Memory B cell (primary cell): ENCODE results near the gene DTNA.
"Not testable (repeated sequence)": the region's sequence is repeated elsewhere in the genome, so short reads cannot be mapped to it uniquely, and the experiment has no call there.

Experiments used
- ATAC-seq: fragments of 150-1000 bp; cut with Tn5 transposase; 2 replicates; pipeline ENCODE4 v1.10.0; 2021; ENCODE audit warnings: low read depth, mild to moderate bottlenecking, moderate library complexity
- DNase-seq, 2 donors: peaks; one replicate each; pipeline ENCODE4 v3.0.0; 2022; ENCODE audit warnings: low spot score in 2 of 2
- H3K27ac Mint-ChIP-seq: one replicate; pipeline ENCODE4 v1.8.0; 2022; ENCODE audit warnings: mild to moderate bottlenecking, moderate library complexity, mixed read lengths
- H3K27me3 Mint-ChIP-seq: one replicate; pipeline ENCODE4 v1.8.0; 2022; ENCODE audit warnings: mixed read lengths
- H3K36me3 Mint-ChIP-seq: one replicate; pipeline ENCODE4 v1.8.0; 2022; ENCODE audit warnings: mild to moderate bottlenecking, mixed read lengths
- H3K4me1 Mint-ChIP-seq: one replicate; pipeline ENCODE4 v1.8.0; 2022; ENCODE audit warnings: mixed read lengths
- H3K4me3 Mint-ChIP-seq: one replicate; pipeline ENCODE4 v1.8.0; 2022; ENCODE audit warnings: mild to moderate bottlenecking, moderate library complexity, mixed read lengths
- H3K9me3 Mint-ChIP-seq: one replicate; pipeline ENCODE4 v1.8.0; 2022; ENCODE audit warnings: mixed read lengths

DTNA gene

DNA sequence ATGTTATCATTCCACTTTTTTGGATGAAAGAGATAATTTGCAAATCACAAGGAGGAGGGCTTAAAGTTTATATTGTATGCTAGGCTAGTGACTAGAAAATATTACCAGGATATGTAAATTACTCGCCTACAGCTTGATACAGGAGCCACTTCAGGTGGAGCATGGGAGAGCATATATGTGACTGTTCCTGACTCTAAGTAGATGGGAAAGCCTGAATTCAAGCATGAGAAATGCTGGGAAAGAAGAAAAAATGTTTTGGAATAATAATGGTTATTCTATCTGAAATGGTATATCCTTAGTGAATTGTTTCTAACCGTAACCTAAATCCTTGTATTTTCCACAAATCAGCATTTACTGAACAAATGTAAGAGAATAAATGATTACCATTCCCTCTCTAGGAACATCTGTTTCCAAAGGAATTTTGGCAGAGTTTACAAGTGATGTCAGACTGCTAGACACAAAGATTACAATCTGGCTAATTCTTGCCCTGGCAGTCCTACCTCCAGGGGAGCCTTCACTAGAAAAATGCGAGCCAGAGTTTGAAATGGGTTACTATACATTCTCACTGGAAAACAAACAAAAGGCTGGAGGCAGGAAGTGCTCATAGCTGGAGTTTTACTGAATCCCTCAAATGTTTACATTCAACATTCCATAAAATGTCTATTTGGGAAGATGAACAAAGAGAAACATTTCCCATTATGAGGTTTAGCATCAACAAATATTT lies 201.7 kb downstream of the DTNA start:
- H3K27me3 Mint-ChIP-seq: no peaks in the 10 kb centered on the region
- no peak overlapping the region for H3K27ac Mint-ChIP-seq
- H3K36me3 Mint-ChIP-seq: no peaks in the 10 kb centered on the region
- H3K4me3 Mint-ChIP-seq: no peak overlapping the region
- no peak for ATAC-seq
- DNase-seq: no peak
- H3K9me3 Mint-ChIP-seq: peaks cover under 1% of the 10 kb centered on the region
- no peaks in the 10 kb centered on the region for H3K4me1 Mint-ChIP-seq

DNA sequence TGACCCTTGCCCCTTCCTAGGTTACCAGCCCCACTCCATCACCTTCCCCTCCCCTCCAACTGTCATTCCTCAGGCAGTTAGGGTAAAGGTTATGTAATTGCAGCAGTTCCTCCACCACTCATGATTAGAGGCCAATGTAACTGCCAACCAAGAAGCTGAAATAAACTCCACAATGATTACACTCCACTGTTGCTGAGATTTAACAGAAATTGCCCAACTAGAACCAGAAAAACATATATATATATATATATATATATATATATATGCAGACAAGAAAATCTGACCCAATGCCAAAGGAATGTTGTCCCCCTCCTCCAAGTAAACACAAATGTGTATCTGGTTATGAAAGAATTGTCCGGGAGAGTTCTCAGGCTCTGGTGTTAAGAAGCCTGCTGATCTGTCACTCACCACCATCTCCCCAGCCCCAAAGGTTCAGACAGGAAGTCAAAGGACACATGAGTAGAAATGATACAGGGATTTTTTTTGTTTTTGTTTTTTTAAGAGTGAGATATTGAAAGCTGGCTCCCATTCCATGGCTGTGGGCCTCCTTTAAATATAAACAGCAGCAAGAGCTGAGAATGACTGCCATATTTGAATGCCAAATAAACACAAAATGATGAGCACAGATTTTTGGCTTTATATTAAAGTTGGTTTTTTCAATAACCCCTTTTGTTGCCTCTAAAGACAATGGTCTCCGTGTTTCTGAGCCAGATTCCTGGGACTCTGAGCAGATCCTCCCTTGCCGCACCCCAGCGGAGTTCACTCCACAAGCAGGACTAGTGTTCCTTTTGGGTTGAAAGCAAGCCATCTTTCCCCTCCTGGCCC lies 204.0 kb downstream of the DTNA start:
- Mint-ChIP-seq H3K36me3 (no peaks in the 10 kb centered on the region), H3K27ac (no peak overlapping the region), H3K9me3 (no peaks in the 10 kb centered on the region), H3K4me3 (no peak overlapping the region), H3K4me1 (no peaks in the 10 kb centered on the region), H3K27me3 (no peaks in the 10 kb centered on the region)
- no peak for DNase-seq
- no peak for ATAC-seq

- H3K27ac Mint-ChIP-seq: no peak overlapping the region
- ATAC-seq (no peak), DNase-seq (no peak)
- H3K9me3 Mint-ChIP-seq: no peaks in the 10 kb centered on the region
- H3K4me1 Mint-ChIP-seq: no peaks in the 10 kb centered on the region
- H3K27me3 Mint-ChIP-seq: no peaks in the 10 kb centered on the region
- no peak overlapping the region for H3K4me3 Mint-ChIP-seq
- H3K36me3 Mint-ChIP-seq: no peaks in the 10 kb centered on the region
Measured at GRCh38 chr18:34915046-34915445, 204.9 kb downstream of the DTNA start.

DNA sequence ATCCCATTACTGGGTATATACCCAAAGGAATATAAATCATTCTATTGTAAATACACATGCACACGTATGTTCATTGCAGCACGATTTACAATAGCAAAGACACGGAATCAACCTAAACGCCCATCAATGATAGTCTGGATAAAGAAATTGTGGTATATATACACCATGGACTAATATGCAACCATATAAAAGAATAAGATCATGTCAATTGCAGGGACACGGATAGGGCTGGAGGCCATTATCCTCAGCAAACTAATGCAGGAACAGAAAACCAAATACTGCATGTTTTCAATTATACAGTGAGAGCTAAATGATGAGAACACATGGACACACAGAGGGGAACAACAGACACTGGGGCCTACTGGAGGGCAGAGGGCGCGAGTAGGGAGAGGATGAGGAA lies 206.4 kb downstream of the DTNA start:
- H3K36me3 Mint-ChIP-seq, H3K27me3 Mint-ChIP-seq, H3K4me3 Mint-ChIP-seq, H3K27ac Mint-ChIP-seq, DNase-seq, ATAC-seq, H3K4me1 Mint-ChIP-seq, H3K9me3 Mint-ChIP-seq: not testable (repeated sequence)

GRCh38 chr18:34918856-34919255 lies 208.8 kb downstream of the DTNA start:
- Mint-ChIP-seq H3K36me3 (no peaks in the 10 kb centered on the region), H3K27ac (no peak overlapping the region), H3K4me3 (no peak overlapping the region), H3K4me1 (no peaks in the 10 kb centered on the region), H3K9me3 (no peaks in the 10 kb centered on the region), H3K27me3 (peaks cover 6% of the 10 kb centered on the region)
- DNase-seq (no peak), ATAC-seq (no peak)

GRCh38 chr18:34921226-34921625 lies 211.1 kb downstream of the DTNA start:
- no peak overlapping the region for H3K4me3 Mint-ChIP-seq
- no peak for ATAC-seq
- H3K4me1 Mint-ChIP-seq: no peaks in the 10 kb centered on the region
- H3K36me3 Mint-ChIP-seq: no peaks in the 10 kb centered on the region
- no peaks in the 10 kb centered on the region for H3K9me3 Mint-ChIP-seq
- H3K27ac Mint-ChIP-seq: no peak overlapping the region
- DNase-seq: no peak
- H3K27me3 Mint-ChIP-seq: peaks cover 8% of the 10 kb centered on the region

GRCh38 chr18:34921811-34922385 lies 211.8 kb downstream of the DTNA start:
- no peak for DNase-seq
- H3K4me1 Mint-ChIP-seq: no peaks in the 10 kb centered on the region
- no peaks in the 10 kb centered on the region for H3K9me3 Mint-ChIP-seq
- no peak overlapping the region for H3K27ac Mint-ChIP-seq
- H3K36me3 Mint-ChIP-seq: no peaks in the 10 kb centered on the region
- no peak overlapping the region for H3K4me3 Mint-ChIP-seq
- ATAC-seq: no peak
- peaks cover 8% of the 10 kb centered on the region for H3K27me3 Mint-ChIP-seq

DNA sequence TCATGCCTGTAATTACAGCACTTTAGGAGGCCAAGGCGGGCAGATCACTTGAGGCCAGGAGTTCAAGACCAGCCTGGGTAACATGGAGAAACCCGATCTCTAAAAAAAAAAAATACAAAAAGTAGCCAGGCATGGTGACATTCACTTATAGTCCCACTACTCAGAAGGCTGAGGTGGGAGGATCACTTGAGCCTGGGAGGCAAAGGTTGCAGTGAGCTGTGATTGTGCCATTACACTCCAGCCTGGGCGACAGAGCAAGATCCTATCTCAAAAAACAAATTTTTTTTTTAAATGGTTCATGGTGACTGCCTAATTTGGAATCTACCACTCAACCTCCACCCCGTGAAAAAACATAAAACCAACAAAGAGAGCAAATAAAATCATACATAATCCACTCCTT lies 212.5 kb downstream of the DTNA start:
- H3K4me1 Mint-ChIP-seq, H3K4me3 Mint-ChIP-seq, H3K36me3 Mint-ChIP-seq, ATAC-seq, H3K27me3 Mint-ChIP-seq, DNase-seq, H3K27ac Mint-ChIP-seq, H3K9me3 Mint-ChIP-seq: not testable (repeated sequence)

GRCh38 chr18:34923911-34924310 lies 213.8 kb downstream of the DTNA start:
- H3K4me3 Mint-ChIP-seq: no peak overlapping the region
- H3K4me1 Mint-ChIP-seq: no peaks in the 10 kb centered on the region
- ATAC-seq: no peak
- no peak overlapping the region for H3K27ac Mint-ChIP-seq
- H3K27me3 Mint-ChIP-seq: peaks cover 8% of the 10 kb centered on the region
- DNase-seq: no peak
- H3K9me3 Mint-ChIP-seq: no peaks in the 10 kb centered on the region
- no peaks in the 10 kb centered on the region for H3K36me3 Mint-ChIP-seq

DNA sequence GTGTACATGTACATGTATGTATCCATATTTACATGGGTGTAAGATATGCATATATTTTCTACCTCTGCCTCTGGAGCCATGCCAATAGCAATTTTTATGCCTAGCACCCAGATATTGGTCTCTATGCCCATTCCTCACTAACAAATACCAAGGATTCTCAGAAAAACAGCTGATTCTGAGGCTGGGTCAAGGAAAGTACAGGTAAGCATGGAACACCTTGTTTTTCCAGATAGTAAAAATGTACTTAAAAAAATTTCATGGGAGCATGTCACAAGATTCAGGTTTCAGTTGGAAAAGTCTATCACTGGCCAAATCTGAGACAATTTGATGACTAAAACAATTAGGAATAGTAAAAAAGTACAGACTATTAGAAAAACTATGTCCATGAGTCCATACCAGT lies 216.6 kb downstream of the DTNA start:
- H3K36me3 Mint-ChIP-seq: no peaks in the 10 kb centered on the region
- no peak for ATAC-seq
- H3K4me1 Mint-ChIP-seq: no peaks in the 10 kb centered on the region
- DNase-seq: no peak
- no peak overlapping the region for H3K27ac Mint-ChIP-seq
- no peak overlapping the region for H3K4me3 Mint-ChIP-seq
- no peaks in the 10 kb centered on the region for H3K9me3 Mint-ChIP-seq
- peaks cover 5% of the 10 kb centered on the region for H3K27me3 Mint-ChIP-seq

- Mint-ChIP-seq H3K4me3 (no peak overlapping the region), H3K9me3 (no peaks in the 10 kb centered on the region), H3K36me3 (no peaks in the 10 kb centered on the region), H3K4me1 (no peaks in the 10 kb centered on the region), H3K27me3 (peaks cover 2% of the 10 kb centered on the region), H3K27ac (no peak overlapping the region)
- DNase-seq (no peak), ATAC-seq (no peak)
Measured at GRCh38 chr18:34928088-34928753, 218.1 kb downstream of the DTNA start.

DNA sequence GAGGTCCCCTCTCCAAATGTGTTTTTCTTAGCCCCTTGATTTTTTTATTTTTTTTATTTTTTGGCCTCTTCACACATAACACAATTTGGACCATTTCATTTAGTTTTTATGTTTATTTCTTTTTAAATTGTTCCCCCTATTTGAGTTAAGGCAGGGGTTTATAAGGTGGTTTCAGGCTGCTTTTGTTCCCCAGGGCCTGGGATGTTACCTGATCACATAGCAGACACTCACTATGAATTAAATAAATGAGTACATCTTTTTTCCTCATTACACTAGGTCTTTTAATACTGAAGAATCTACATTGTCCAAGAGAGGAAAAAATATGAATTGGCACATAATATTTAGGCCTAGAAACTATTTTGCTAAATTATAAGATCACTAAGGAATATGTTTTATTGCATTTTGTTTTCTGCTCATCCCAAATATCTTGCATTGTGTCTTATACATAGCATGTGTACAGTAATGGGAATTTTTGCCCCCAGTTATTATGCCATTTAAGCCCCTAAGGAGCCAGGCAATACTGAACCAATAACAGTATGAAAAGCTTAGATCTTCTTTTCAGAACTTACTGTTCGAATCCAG lies 218.7 kb downstream of the DTNA start:
- Mint-ChIP-seq H3K27me3 (peaks cover 2% of the 10 kb centered on the region), H3K27ac (no peak overlapping the region), H3K36me3 (no peaks in the 10 kb centered on the region), H3K9me3 (no peaks in the 10 kb centered on the region), H3K4me3 (no peak overlapping the region), H3K4me1 (no peaks in the 10 kb centered on the region)
- ATAC-seq (no peak), DNase-seq (no peak)

GRCh38 chr18:34929336-34929780 lies 219.3 kb downstream of the DTNA start:
- DNase-seq (no peak), ATAC-seq (no peak)
- H3K9me3 Mint-ChIP-seq: no peaks in the 10 kb centered on the region
- H3K27ac Mint-ChIP-seq: no peak overlapping the region
- no peaks in the 10 kb centered on the region for H3K4me1 Mint-ChIP-seq
- no peak overlapping the region for H3K4me3 Mint-ChIP-seq
- no peaks in the 10 kb centered on the region for H3K36me3 Mint-ChIP-seq
- H3K27me3 Mint-ChIP-seq: peaks cover 2% of the 10 kb centered on the region

DNA sequence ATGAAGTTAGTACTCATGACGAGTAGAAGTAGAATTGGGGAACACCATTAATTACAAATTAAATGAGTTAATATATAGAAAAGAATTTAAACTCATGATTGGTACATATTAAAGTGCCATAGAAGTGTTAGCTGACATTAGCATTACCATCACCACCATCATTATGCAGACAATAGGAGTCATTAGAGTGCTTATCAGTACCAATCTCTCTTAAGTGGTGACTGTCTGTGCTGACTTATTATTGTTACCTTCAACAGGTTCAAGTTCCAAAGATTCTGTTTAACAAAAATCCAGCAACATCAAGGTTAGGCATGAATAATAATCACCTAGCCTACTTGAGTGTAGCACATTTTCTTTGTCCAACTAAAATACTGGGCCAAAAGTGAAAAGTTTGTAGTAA lies 222.3 kb downstream of the DTNA start:
- no peak overlapping the region for H3K4me3 Mint-ChIP-seq
- no peaks in the 10 kb centered on the region for H3K9me3 Mint-ChIP-seq
- H3K27me3 Mint-ChIP-seq: peaks cover 4% of the 10 kb centered on the region
- no peak overlapping the region for H3K27ac Mint-ChIP-seq
- ATAC-seq (no peak), DNase-seq (no peak)
- H3K36me3 Mint-ChIP-seq: no peaks in the 10 kb centered on the region
- no peaks in the 10 kb centered on the region for H3K4me1 Mint-ChIP-seq
